GM18867 (cell line): Measurements from ENCODE around the gene SNAI1.
"Not testable (repeated sequence)": the region's sequence is repeated elsewhere in the genome, so short reads cannot be mapped to it uniquely, and the experiment has no call there.

Source experiments
- ATAC-seq: cut with Tn5 transposase; IDR thresholded peaks from one replicate; pipeline ENCODE4 v1.9.1; 2021; ENCODE audit warnings: mild to moderate bottlenecking, moderate library complexity; ENCODE audit not compliant: unreplicated experiment

SNAI1 gene

GRCh38 chr20:49985617-49986016, 2.8 kb downstream of the SNAI1 start:
- ATAC-seq = no peak

GRCh38 chr20:49986049-49986448, 3.3 kb downstream of the SNAI1 start:
- no peak for ATAC-seq

- ATAC-seq = no peak
Observed at GRCh38 chr20:49987015-49987867, 4.5 kb downstream of the SNAI1 start.

GRCh38 chr20:49987868-49988690, 5.3 kb downstream of the SNAI1 start:
- no peak for ATAC-seq

GRCh38 chr20:49989234-49990065, 6.7 kb downstream of the SNAI1 start:
- ATAC-seq = no peak

- ATAC-seq = no peak
Observed at GRCh38 chr20:49990271-49990720, 7.5 kb downstream of the SNAI1 start.

GRCh38 chr20:49993301-49993751, 10.5 kb downstream of the SNAI1 start:
- no peak for ATAC-seq

GRCh38 chr20:49995586-49995985, 12.8 kb downstream of the SNAI1 start:
- ATAC-seq = no peak

GRCh38 chr20:49998478-49999188, 15.9 kb downstream of the SNAI1 start:
- not testable (repeated sequence) for ATAC-seq

- ATAC-seq = peak; percentile 45
Observed at GRCh38 chr20:49999329-49999728, 16.5 kb downstream of the SNAI1 start.

GRCh38 chr20:50000548-50001222, 17.9 kb downstream of the SNAI1 start:
- not testable (repeated sequence) for ATAC-seq

GRCh38 chr20:50001784-50002311, 19.1 kb downstream of the SNAI1 start:
- no peak for ATAC-seq

GRCh38 chr20:50003253-50003656, 20.5 kb downstream of the SNAI1 start:
- no peak for ATAC-seq

- ATAC-seq = no peak
Observed at GRCh38 chr20:50004229-50004628, 21.4 kb downstream of the SNAI1 start.

- ATAC-seq = no peak
Observed at GRCh38 chr20:50005471-50005981, 22.7 kb downstream of the SNAI1 start.

GRCh38 chr20:50007369-50007768, 24.6 kb downstream of the SNAI1 start:
- ATAC-seq = no peak

- ATAC-seq = no peak
Observed at GRCh38 chr20:50008007-50008406, 25.2 kb downstream of the SNAI1 start.

- ATAC-seq = no peak
Observed at GRCh38 chr20:50009521-50010454, 27.0 kb downstream of the SNAI1 start.
